Osteocyte (in vitro differentiated cells): ENCODE measurements around the gene TAF6. TPM values are rescaled to one million over a fixed set of nuclear protein-coding genes. Genes with fewer than 3 reads are reported as not detected.

Experiments
- DNase-seq: peaks from one replicate; pipeline ENCODE4 v3.0.0; 2021; ENCODE audit warnings: mixed read lengths; ENCODE audit not compliant: unreplicated experiment; ENCODE audit errors: extremely low spot score
- H3K27ac Mint-ChIP-seq: one replicate; pipeline ENCODE4 v1.8.0; 2021; ENCODE audit warnings: mild to moderate bottlenecking, mixed read lengths; ENCODE audit not compliant: unreplicated experiment
- H3K27me3 Mint-ChIP-seq: one replicate; pipeline ENCODE4 v1.8.0; 2021; ENCODE audit warnings: mixed read lengths; ENCODE audit not compliant: unreplicated experiment
- H3K36me3 Mint-ChIP-seq: one replicate; pipeline ENCODE4 v1.8.0; 2021; ENCODE audit warnings: mixed read lengths; ENCODE audit not compliant: unreplicated experiment
- H3K4me1 Mint-ChIP-seq: one replicate; pipeline ENCODE4 v1.8.0; 2021; ENCODE audit warnings: mixed read lengths; ENCODE audit not compliant: unreplicated experiment
- H3K4me3 Mint-ChIP-seq: one replicate; pipeline ENCODE4 v1.8.0; 2021; ENCODE audit warnings: mild to moderate bottlenecking, moderate library complexity, mixed read lengths; ENCODE audit not compliant: unreplicated experiment
- H3K9me3 Mint-ChIP-seq: one replicate; pipeline ENCODE4 v1.8.0; 2021; ENCODE audit warnings: mixed read lengths; ENCODE audit not compliant: unreplicated experiment
- total RNA-seq: library from RNA; stranded (reverse); gene quantifications from 2 replicates; pipeline ENCODE4 v1.2.1, GENCODE V29; 2021
- TF ChIP-seq, protein P1 (sequence below): fragments of 200-600 bp; sonication (generic); IDR thresholded peaks from 2 replicates; pipeline ENCODE4 v1.5.0; 2021; ENCODE audit warnings: antibody characterized with exemption, mild to moderate bottlenecking, moderate library complexity

The TAF6 gene
- total RNA-seq, 1 donor from 2014 or later: 62.8 TPM

DNA sequence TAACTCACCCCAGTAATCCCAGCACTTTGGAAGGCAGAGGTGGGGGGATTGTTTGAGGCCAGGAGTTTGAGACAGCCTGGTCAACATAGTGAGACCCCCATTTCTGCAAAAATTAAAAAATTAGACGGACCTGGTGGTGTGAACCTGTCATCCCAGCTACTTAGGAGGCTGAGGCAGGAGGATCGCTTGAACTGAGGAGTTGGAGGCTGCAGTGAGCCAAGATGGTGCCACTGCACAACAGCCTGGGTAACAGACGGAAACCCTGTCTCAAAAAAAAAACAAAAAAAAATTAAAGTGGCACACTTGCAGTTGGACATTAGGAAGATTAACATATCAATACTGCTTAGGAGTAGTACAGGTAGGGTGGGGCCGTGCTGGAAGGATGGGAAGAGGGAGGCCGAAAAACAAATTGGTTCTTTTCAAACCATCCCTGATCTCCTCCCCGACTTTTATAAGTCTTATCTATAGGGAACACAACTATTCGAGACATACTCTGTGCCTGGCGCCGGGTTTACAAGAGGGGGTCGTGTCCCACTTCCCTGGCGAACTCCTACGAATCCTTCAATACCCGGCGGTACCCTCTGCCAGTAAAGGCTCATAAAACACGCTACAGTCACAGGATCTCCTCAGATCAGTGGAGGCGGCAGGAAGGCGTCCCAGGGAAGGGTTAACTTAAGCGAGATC lies 628 bp downstream of the TAF6 start:
- Mint-ChIP-seq H3K27ac (peak overlapping the region; percentile 98), H3K27me3 (no peaks in the 10 kb centered on the region), H3K4me3 (peak overlapping the region; percentile 96), H3K4me1 (peaks cover 18% of the 10 kb centered on the region), H3K36me3 (peaks cover 5% of the 10 kb centered on the region), H3K9me3 (no peaks in the 10 kb centered on the region)
- no peak for DNase-seq
- TF ChIP-seq, protein P1, sequence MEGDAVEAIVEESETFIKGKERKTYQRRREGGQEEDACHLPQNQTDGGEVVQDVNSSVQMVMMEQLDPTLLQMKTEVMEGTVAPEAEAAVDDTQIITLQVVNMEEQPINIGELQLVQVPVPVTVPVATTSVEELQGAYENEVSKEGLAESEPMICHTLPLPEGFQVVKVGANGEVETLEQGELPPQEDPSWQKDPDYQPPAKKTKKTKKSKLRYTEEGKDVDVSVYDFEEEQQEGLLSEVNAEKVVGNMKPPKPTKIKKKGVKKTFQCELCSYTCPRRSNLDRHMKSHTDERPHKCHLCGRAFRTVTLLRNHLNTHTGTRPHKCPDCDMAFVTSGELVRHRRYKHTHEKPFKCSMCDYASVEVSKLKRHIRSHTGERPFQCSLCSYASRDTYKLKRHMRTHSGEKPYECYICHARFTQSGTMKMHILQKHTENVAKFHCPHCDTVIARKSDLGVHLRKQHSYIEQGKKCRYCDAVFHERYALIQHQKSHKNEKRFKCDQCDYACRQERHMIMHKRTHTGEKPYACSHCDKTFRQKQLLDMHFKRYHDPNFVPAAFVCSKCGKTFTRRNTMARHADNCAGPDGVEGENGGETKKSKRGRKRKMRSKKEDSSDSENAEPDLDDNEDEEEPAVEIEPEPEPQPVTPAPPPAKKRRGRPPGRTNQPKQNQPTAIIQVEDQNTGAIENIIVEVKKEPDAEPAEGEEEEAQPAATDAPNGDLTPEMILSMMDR: no peak

- Mint-ChIP-seq H3K9me3 (no peaks in the 10 kb centered on the region), H3K4me1 (peaks cover 10% of the 10 kb centered on the region), H3K27me3 (no peaks in the 10 kb centered on the region), H3K36me3 (peaks cover 9% of the 10 kb centered on the region), H3K4me3 (no peak overlapping the region), H3K27ac (no peak overlapping the region)
- no peak for DNase-seq
- TF ChIP-seq, protein P1: no peak
Observed at GRCh38 chr7:100115026-100115425, 4.1 kb downstream of the TAF6 start.

- TF ChIP-seq, protein P1: no peak
- no peaks in the 10 kb centered on the region for H3K4me1 Mint-ChIP-seq
- peaks cover 17% of the 10 kb centered on the region for H3K36me3 Mint-ChIP-seq
- DNase-seq: no peak
- H3K27me3 Mint-ChIP-seq: no peaks in the 10 kb centered on the region
- no peak overlapping the region for H3K27ac Mint-ChIP-seq
- no peak overlapping the region for H3K4me3 Mint-ChIP-seq
- no peaks in the 10 kb centered on the region for H3K9me3 Mint-ChIP-seq
Observed at GRCh38 chr7:100111914-100112313, 7.2 kb downstream of the TAF6 start.

DNA sequence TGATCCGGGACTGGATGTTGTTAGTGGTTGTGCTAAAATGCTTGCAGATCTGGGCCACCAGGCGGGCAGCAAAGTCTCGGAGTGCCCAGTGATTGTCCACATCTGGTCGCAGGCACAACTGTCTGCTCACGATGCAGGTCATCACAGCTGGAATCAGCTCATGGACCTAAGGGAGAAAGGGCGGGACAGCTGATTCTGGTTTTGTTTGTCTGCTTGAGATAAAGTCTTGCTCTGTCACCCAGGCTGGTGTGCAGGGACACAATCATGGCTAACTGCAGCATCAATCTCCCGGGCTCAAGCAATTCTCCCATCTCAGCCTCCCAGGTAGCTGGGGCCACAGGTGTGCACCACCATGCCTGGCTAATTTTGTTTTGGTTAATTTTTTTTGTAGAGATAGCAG lies 8.0 kb downstream of the TAF6 start:
- H3K27ac Mint-ChIP-seq: no peak overlapping the region
- TF ChIP-seq, protein P1: no peak
- H3K36me3 Mint-ChIP-seq: peaks cover 21% of the 10 kb centered on the region
- H3K4me1 Mint-ChIP-seq: no peaks in the 10 kb centered on the region
- H3K27me3 Mint-ChIP-seq: no peaks in the 10 kb centered on the region
- no peaks in the 10 kb centered on the region for H3K9me3 Mint-ChIP-seq
- DNase-seq: no peak
- no peak overlapping the region for H3K4me3 Mint-ChIP-seq

DNA sequence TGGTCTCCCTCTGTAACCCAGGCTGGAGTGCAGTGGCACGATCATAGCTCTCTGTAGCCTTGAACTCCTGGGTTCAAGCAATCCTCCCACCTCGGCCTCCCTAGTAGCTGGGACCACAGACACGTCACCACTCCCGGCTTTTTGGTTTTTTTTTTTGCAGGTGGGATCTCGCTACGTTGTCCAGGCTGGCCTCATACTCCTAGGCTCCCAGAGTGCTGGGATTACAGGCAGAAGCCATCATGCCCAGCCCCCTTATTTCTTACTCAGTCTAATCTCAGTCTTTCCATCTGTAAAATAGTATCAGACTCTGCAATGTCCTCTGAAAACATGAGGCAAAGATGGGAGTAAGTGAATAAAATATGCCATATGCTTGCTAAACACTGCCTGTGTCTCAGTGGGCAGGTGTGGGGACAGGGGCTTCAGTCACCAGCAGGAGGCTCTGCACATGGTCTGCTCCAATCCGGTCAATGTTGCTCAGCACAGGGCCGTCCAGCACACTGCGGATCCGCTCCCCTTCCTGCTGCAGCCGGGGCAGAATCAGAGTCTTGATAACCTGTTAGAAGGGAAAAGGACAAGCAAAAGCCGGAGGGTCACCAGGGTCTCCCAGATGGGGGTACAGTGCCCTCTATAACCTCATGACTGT lies 9.5 kb downstream of the TAF6 start:
- no peaks in the 10 kb centered on the region for H3K27me3 Mint-ChIP-seq
- H3K4me1 Mint-ChIP-seq: no peaks in the 10 kb centered on the region
- TF ChIP-seq, protein P1: peak; percentile 7
- no peak for DNase-seq
- no peak overlapping the region for H3K4me3 Mint-ChIP-seq
- peaks cover 23% of the 10 kb centered on the region for H3K36me3 Mint-ChIP-seq
- H3K27ac Mint-ChIP-seq: no peak overlapping the region
- H3K9me3 Mint-ChIP-seq: no peaks in the 10 kb centered on the region
